ENCODE results near the gene PIP5K1B.
"Not testable (repeated sequence)": the region's sequence is repeated elsewhere in the genome, so short reads cannot be mapped to it uniquely, and the experiment has no call there.

PIP5K1B gene

DNA sequence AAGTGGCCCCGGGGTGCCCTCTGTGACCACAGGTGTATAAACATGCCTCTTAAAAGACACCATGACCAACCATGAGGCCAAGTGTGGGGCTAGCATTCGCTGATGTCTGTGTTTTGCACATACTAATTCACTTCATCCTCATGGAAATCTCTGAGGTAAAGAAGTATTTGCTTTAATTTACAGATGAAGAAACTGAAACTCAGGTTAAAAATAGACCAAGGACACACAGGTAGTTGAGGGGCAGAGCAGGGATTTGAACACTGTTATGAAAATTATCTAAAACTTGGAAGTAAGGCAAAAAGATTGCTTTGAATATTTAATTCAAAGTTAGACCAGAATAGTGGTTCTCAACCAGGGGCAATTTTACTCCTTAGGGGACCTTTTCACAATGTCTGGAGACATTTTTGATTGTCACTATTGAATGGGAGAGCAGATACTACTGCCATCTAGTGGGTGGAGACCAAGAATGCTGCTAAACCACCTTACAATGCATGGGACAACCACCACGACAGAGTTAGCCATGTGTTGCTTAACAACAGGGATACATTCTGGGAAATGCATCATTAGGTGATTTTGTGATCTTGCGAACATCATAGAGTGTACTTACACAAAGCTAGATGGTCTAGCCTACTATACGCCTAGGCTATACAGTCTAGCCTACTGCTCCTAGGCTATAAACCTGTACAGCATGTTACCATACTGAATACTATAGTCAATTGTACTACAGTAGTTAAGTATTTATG, 322.5 kb downstream of the PIP5K1B start:
- DNase-seq (ENCODE audit: low read depth, low spot score): no peak

- DNase-seq (ENCODE audit: low read depth, low spot score): no peak
Observed at GRCh38 chr9:69028754-69029153, 323.7 kb downstream of the PIP5K1B start.

DNA sequence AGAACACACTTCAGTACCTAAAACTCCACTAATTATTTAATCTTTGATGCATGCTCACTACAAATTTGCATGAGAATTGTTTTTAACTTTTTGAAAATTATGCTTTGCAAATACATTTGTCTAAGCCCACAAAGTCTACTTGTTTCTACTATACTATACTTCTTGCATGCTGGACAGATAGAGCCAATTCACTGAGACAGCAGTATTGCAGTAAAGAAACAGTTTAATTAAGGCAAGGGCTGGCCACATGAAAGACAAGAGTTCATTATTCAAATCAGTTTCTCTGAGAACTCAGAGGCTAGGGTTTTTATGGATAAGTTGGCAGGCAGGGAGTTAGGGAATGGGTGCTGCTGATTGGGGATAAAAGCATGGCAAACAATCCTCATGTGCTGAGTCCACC, 324.5 kb downstream of the PIP5K1B start:
- no peak for DNase-seq (ENCODE audit: low read depth, low spot score)

- no peak for DNase-seq (ENCODE audit: low read depth, low spot score)
Observed at GRCh38 chr9:69030851-69031645, 326.0 kb downstream of the PIP5K1B start.

DNA sequence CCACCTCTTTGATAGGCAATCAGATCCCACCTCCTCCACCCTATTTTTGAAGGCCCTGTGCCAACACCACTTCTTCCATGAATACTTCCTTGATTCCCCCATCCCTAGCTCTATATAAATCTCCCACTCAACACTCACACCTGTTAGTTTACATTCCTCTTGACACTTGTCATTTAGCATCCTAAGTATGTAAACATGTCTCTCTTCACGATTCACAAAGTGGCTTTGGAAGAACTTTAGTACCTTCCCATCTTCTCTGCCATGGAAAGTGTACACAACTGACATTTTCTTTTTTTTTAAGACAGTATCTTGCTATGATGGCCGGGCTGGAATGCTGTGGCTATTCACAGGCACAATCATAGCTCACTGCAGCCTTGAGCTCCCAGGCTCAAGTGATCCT, 329.0 kb downstream of the PIP5K1B start:
- no peak for DNase-seq (ENCODE audit: low read depth, low spot score)

DNA sequence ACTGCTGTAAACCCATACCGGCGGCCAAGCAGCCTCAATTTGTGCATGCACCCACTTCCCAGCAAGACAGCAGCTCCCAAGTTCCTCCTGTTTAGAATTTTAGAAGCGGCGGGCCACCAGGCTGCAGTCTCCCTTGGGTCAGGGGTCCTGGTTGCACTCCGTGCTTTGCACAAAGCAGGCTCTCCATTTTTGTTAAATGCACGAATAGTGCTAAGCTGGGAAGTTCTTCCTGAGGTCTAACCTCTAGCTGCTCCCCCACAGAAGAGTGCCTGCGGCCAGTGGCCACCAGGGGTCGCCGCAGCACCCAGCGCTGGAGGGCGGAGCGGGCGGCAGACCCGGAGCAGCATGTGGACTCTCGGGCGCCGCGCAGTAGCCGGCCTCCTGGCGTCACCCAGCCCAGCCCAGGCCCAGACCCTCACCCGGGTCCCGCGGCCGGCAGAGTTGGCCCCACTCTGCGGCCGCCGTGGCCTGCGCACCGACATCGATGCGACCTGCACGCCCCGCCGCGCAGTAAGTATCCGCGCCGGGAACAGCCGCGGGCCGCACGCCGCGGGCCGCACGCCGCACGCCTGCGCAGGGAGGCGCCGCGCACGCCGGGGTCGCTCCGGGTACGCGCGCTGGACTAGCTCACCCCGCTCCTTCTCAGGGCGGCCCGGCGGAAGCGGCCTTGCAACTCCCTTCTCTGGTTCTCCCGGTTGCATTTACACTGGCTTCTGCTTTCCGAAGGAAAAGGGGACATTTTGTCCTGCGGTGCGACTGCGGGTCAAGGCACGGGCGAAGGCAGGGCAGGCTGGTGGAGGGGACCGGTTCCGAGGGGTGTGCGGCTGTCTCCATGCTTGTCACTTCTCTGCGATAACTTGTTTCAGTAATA, 330.6 kb downstream of the PIP5K1B start, which contains the start of gene FXN:
Gene FXN, plus strand, starts transcription at position 315 of the 871 bp plus-strand sequence. Its CDS starts 31 bp downstream, at position 346.
- peak; percentile 60 for DNase-seq (ENCODE audit: low read depth, low spot score)

DNA sequence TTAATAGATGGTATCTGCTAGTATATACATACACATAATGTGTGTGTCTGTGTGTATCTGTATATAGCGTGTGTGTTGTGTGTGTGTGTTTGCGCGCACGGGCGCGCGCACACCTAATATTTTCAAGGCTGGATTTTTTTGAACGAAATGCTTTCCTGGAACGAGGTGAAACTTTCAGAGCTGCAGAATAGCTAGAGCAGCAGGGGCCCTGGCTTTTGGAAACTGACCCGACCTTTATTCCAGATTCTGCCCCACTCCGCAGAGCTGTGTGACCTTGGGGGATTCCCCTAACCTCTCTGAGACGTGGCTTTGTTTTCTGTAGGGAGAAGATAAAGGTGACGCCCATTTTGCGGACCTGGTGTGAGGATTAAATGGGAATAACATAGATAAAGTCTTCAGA, 331.3 kb downstream of the PIP5K1B start:
- DNase-seq (ENCODE audit: low read depth, low spot score): no peak

DNA sequence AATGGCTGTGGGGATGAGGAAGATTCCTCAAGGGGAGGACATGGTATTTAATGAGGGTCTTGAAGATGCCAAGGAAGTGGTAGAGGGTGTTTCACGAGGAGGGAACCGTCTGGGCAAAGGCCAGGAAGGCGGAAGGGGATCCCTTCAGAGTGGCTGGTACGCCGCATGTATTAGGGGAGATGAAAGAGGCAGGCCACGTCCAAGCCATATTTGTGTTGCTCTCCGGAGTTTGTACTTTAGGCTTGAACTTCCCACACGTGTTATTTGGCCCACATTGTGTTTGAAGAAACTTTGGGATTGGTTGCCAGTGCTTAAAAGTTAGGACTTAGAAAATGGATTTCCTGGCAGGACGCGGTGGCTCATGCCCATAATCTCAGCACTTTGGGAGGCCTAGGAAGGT, 331.8 kb downstream of the PIP5K1B start:
- DNase-seq (ENCODE audit: low read depth, low spot score): no peak

- DNase-seq (ENCODE audit: low read depth, low spot score): no peak
Observed at GRCh38 chr9:69040646-69041045, 335.6 kb downstream of the PIP5K1B start.

DNA sequence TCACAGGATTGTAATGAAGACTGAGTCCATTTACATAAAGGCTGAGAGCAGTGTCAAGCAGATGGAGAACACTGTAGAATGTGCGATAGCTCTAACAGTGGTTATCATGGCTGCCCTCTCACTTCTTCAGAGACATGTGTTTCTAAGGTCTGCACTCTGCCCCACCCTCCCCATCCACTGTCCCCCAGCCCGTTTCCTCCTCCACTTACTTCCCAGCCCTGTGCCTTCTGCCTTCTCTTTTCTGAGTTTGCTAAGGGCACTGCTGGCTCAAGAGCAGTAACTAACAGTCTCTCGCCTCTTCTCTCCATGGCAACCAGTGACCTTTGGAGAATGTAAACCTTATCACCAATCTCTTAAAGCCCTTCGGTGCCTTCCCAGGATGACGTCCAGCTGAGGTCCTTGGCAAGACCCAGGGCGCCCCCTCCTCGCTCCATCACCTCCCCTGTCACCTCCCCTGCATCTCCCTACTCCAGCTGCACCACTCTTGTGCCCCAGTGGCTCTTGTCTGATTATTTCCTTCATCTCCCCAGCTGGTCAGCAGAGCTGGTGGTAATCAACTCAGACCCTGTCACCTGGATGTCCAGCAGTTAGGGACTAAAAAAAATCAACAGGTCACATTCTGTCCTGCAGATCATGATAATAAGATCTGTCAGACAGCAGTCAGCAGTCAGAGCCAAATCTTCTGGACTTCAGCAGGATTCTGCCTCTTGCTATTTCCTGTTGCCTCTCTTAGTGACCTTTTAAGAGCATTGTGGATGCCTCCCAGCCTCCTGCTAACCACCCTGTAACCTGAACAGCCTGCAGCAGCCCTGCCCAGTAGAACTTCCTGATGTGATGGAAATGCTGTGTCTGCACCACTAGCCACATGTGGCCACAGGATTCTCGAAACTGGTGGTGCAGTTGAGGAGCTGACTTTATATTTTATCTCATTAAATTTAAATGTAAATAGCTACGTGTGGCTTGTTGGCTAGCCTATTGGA, 339.5 kb downstream of the PIP5K1B start:
- DNase-seq (ENCODE audit: low read depth, low spot score): no peak

GRCh38 chr9:69045821-69046220, 340.8 kb downstream of the PIP5K1B start:
- DNase-seq (ENCODE audit: low read depth, low spot score): no peak

DNA sequence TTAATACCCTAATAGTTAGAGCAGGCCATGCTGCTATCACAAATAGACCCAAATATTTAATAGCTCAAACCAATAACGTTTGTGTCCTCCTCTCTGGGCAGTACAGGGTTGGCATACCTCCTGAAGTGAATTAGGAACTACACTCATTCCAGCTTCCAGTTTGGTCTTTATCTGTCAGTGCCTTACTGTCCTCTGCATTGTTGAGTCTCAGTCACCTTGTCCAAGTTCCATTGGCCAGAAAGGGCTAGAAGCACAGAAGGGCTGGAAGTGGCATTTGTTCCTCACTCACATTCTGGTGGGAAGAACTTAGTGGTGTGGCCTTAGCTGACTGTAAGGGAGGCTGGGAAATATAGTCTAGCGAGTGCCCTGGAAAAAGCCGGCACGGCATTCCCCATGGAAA, 341.7 kb downstream of the PIP5K1B start:
- DNase-seq (ENCODE audit: low read depth, low spot score): no peak

- no peak for DNase-seq (ENCODE audit: low read depth, low spot score)
Observed at GRCh38 chr9:69047371-69047770, 342.3 kb downstream of the PIP5K1B start.

DNA sequence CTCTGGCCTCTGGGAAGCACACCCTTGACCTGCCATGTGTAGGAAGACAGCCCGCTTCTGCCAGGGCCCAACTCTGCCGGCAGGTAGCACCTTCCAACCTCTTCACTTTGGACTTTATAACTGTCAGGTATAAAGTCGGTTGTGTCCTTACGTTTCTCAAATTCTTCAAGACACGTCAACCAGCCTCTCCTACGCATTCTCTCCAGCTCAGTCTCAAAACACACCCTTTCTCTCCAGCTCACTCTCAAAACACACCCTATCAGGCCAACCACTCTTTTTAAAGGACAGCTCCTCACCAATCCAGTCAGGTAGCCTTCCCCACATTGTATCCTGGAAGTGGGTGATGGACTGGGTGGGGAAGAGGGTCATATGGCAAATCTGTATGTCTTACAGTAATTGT, 344.1 kb downstream of the PIP5K1B start:
- DNase-seq (ENCODE audit: low read depth, low spot score): no peak

- not testable (repeated sequence) for DNase-seq (ENCODE audit: low read depth, low spot score)
Observed at GRCh38 chr9:69050936-69051335, 345.9 kb downstream of the PIP5K1B start.

GRCh38 chr9:69054989-69055388, 349.9 kb downstream of the PIP5K1B start:
- DNase-seq (ENCODE audit: low read depth, low spot score): no peak

GRCh38 chr9:69056191-69056815, 351.3 kb downstream of the PIP5K1B start:
- no peak for DNase-seq (ENCODE audit: low read depth, low spot score)

- no peak for DNase-seq (ENCODE audit: low read depth, low spot score)
Observed at GRCh38 chr9:69058101-69058500, 353.1 kb downstream of the PIP5K1B start.
